Effector CD8-positive, alpha-beta T cell (primary cell): Measurements from ENCODE around the gene JPH3.
A peak's percentile ranks its signal among the peaks of the same experiment; 100 is the strongest.
"Not testable (repeated sequence)": the region's sequence is repeated elsewhere in the genome, so short reads cannot be mapped to it uniquely, and the experiment has no call there.

Experiments
- DNase-seq: peaks from one replicate; lab custom pipeline; 2025; lab: John Stamatoyannopoulos, UW

Gene JPH3

GRCh38 chr16:87715231-87715630, 112.9 kb downstream of the JPH3 start:
- no peak for DNase-seq

- DNase-seq, result no peak
These were observed 113.3 kb downstream of the JPH3 start for GRCh38 chr16:87715658-87716057.

- DNase-seq, result not testable (repeated sequence)
These were observed 116.5 kb downstream of the JPH3 start for GRCh38 chr16:87718831-87719230.

- no peak for DNase-seq
These were observed 118.1 kb downstream of the JPH3 start for GRCh38 chr16:87720446-87720845.

- no peak for DNase-seq
These were observed 119.6 kb downstream of the JPH3 start for GRCh38 chr16:87721622-87722585.

- DNase-seq, result no peak
These were observed 120.4 kb downstream of the JPH3 start for GRCh38 chr16:87722590-87723225.

- no peak for DNase-seq
These were observed 120.9 kb downstream of the JPH3 start for GRCh38 chr16:87723226-87723623.

GRCh38 chr16:87724490-87725291, 122.4 kb downstream of the JPH3 start:
- peak; percentile 13 for DNase-seq

- DNase-seq, result no peak
These were observed 123.4 kb downstream of the JPH3 start for GRCh38 chr16:87725596-87726235.

GRCh38 chr16:87726577-87726976, 124.3 kb downstream of the JPH3 start:
- DNase-seq, result not testable (repeated sequence)

GRCh38 chr16:87727346-87727745, 125.0 kb downstream of the JPH3 start:
- DNase-seq, result no peak

GRCh38 chr16:87728026-87728425, 125.7 kb downstream of the JPH3 start:
- no peak for DNase-seq

- no peak for DNase-seq
These were observed 127.1 kb downstream of the JPH3 start for GRCh38 chr16:87729266-87729954.

GRCh38 chr16:87731607-87732006, 129.3 kb downstream of the JPH3 start:
- no peak for DNase-seq

- no peak for DNase-seq
These were observed 130.9 kb downstream of the JPH3 start for GRCh38 chr16:87733190-87733589.

- no peak for DNase-seq
These were observed 132.3 kb downstream of the JPH3 start for GRCh38 chr16:87734644-87735043.

- DNase-seq, result no peak
These were observed 133.1 kb downstream of the JPH3 start for GRCh38 chr16:87735270-87736007.

- no peak for DNase-seq
These were observed 133.7 kb downstream of the JPH3 start for GRCh38 chr16:87736008-87736382.

GRCh38 chr16:87739801-87740200, 137.5 kb downstream of the JPH3 start:
- DNase-seq, result no peak

GRCh38 chr16:87740441-87740840, 138.1 kb downstream of the JPH3 start:
- no peak for DNase-seq
